Raji (cell line): ENCODE data around the gene TEX14.
A peak's percentile ranks its signal among the peaks of the same experiment; 100 is the strongest.

Source experiments
- POLR2A ChIP-seq: IDR thresholded peaks from 2 replicates; pipeline ENCODE4 v1.6.1; 2011; ENCODE audit warnings: low read depth, low read length, control low read depth; ENCODE audit not compliant: insufficient read depth

The TEX14 gene

DNA sequence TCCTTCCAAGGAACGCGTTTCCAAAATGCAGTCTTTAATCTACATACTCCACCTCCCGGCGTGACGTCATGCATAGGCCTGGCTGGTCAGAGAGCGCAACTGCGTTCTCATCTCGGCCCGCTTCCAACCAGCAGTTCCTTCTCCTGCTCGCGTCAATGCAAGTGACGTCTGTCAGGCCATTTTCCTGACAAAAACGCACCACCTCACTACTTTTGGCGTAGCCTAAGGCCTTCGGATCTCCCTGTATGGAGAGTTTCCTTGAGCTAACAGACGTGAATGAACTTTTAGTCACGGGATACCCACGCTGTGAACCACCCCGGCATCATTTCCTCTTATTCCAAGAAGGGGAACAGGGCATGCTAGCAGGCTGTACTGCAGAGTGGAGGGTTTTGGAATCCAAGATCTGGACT is 25.0 kb downstream of the TEX14 start:
- TF ChIP-seq POLR2A: no peak

DNA sequence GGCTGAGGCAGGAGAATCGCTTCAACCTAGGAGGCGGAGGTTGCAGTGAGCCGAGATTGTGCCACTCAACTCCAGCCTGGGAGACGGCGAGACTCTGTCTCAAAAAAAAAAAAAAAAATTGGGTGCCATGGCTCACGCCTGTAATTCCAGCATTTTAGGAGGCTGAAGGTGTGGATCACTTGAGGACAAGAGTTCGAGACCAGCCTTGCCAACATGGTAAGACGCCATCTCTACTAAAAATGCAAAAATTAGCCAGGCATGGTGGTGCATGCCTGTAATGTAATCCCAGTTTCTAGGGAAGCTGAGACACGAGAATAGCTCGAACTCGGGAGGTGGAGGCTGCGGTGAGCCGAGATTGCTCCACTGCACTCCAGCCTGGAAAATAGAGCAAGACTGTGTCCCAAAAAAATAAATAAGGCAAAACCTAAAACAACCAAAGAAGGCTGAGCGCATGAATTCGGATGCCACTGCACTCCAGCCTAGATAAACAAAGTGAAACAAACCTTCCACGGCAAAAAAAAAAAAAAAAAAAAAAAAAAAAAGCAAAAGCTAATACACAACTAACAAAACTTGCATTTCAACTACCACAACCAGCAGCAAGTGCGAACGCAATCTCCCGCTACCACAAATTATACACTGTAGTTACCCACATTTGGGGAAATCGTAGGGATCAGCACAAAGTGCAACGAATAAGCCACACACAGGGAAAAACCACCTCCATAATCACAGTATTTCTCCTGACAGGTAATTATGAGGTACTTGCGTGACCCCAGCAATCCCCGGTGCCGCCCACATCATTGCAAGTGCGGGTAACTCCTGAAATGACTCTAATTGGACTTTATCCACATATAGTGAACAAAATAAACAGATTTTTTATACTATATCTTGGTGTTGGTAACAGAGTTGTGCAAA is 25.6 kb downstream of the TEX14 start:
- TF ChIP-seq POLR2A: no peak

DNA sequence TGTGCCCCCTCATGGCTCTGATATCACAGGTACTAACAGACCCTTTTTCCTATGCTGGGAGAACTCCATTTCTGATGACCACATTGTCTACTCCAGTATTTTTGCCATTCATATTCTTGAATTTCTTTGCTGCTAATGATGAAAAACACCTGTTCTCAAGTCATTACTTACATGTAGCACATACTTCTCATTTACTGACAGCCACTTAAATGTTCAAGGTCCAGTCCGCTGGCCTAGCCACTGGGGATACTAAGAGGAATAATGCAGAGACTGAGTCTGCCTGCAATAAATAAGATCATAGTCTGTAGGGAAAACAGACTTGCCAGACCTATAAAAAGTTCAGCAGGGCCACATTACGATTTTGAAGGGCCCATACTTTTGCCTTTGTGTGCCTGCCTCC is 27.5 kb downstream of the TEX14 start:
- TF ChIP-seq POLR2A: no peak

DNA sequence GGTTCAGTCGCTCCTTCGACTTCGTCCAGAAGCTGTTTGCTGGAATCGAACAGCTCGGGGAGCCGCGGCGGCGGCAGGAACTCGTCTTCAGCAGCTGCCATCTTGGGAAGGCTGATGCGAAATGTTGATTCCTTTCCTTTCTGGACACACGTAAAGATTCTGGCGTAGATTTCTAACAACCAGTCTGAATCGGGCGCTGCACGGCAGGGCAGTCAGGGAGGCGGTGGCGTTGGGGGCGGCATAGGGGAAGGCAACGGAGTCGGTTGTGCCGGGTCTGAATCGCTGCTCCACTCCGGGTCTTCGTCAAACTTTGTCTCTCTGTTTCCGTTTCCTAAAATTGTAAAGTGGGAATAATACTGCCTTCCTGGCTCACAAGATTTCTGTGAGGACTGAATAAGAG is 30.3 kb downstream of the TEX14 start:
- no peak for TF ChIP-seq POLR2A

- no peak for TF ChIP-seq POLR2A
Observed at GRCh38 chr17:58660621-58661020, 31.2 kb downstream of the TEX14 start.

DNA sequence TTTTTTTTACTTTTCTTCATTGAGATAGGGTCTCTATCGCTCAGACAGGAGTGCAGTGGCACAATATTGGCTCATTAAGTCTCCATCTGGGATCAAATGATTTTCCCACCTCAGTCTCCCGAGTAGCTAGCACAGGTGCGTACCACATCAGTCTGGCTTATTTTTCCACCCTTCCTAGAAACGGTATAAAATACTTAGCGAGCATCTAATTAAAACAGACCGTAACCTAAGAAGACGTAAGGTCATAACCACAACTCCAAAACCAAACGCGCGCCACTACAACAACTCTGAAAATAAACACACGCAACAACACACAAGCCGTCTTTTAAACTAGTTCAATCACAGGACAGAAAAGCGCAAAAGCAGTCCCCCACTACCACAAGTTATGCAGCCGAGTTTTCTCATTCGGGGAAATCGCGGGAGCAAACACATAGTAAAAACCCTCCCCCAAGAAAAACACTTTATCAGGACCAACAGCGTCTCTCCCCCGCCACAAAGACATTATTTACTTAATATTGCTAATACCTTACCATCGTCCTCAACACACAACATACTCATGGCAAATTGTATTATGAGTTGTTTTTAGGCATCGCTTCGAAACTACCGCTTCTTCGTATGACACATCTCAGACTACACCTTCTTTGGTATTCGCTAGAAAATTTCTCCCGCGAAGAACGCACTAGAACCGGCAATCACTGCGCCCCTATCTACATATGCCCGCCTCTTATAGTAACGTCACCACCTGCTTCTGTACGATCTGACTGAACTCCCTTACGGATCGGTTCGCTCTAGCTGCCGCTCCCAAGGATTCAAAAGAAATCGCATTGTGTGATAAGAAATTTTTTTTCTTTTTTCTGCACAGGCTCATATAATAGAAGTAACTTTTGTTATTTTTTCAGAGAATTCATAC is 32.8 kb downstream of the TEX14 start:
- peak; percentile 100 for TF ChIP-seq POLR2A

- no peak for TF ChIP-seq POLR2A
Observed at GRCh38 chr17:58648236-58648635, 43.6 kb downstream of the TEX14 start.

DNA sequence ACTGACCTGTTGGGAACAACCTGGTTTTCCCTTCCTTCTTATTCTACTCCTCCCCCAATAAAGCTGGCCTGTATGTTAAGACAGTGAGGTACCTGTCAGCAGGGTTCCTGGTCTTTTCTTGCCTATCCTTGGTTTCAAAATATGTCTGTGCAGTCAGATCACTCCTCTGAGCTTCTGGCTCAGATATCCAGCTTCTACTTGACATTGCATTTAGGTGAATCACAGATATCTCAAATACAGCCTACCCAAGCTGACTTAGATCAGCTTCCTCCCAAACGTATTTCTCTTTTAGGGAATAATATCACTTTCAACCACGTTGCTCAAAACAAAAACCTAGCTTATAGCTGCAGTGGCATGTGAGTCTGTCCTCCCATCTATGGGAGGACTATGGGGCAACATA is 48.7 kb downstream of the TEX14 start:
- TF ChIP-seq POLR2A: no peak

GRCh38 chr17:58641887-58642311 is 49.9 kb downstream of the TEX14 start:
- no peak for TF ChIP-seq POLR2A

DNA sequence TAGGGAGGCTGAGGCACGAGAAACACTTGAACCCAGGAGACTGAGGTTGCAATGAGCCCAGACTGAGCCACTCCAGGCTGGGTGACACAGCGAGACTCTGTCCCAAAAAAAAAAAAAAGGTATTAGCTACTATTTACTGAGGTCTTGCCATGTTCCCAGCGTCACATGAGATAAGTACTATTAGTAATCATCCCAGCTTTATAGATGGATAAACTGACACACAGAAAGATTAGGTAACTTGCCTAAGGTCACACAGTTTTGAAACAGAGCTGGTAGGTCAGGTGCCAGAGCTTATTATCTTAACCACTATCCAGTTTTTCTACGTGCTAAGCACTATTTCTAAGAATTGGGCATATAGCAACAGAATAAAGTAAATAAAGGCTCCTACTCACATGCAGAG is 51.6 kb downstream of the TEX14 start:
- no peak for TF ChIP-seq POLR2A

GRCh38 chr17:58639681-58640080 is 52.2 kb downstream of the TEX14 start:
- no peak for TF ChIP-seq POLR2A

GRCh38 chr17:58637011-58637570 is 54.8 kb downstream of the TEX14 start:
- TF ChIP-seq POLR2A: no peak

DNA sequence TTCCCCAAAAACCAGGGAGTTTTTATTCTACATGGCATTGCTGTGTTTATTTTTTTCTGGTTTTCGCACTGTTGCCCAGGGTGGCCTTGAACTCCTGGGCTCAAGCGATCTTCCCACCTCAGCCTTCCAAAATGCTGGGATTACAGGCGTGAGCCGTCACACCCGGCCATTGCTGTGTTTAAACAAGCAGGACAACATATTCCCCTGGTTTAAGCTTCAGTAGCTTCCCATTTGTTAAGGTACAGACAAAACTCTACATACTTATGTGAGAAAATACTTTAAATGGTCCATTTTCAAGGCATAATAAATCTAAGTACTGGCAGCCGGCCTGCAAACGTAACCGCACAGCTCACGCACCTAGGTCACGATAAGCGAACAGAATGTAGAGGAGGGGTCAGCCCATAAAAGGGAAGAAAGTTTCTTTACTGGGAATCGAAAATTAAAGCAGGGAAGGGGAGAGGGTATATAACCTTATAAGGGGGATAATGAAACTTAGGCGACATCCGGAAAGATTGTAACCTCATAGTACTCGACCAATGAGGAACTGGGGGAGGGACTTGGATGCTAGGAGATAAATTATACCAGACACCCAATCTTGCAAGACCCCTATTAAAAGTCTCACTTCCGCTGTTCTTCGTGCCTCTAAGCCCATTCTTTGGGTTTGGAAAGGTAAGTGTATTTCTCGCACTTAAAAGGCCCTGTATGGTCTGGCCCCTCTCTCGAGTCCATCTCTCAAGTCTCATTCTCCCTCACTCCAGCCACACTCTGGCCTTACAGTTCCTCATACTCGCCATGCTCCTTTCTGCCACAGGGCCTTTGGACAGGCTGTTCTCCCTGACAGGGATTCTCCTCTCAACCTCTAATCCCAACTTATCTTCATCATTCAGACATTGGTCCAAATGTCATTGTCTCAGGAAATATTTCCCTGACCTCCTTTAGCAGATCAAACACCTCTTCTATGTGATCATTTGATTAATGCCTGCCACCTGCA is 59.2 kb downstream of the TEX14 start:
- no peak for TF ChIP-seq POLR2A

DNA sequence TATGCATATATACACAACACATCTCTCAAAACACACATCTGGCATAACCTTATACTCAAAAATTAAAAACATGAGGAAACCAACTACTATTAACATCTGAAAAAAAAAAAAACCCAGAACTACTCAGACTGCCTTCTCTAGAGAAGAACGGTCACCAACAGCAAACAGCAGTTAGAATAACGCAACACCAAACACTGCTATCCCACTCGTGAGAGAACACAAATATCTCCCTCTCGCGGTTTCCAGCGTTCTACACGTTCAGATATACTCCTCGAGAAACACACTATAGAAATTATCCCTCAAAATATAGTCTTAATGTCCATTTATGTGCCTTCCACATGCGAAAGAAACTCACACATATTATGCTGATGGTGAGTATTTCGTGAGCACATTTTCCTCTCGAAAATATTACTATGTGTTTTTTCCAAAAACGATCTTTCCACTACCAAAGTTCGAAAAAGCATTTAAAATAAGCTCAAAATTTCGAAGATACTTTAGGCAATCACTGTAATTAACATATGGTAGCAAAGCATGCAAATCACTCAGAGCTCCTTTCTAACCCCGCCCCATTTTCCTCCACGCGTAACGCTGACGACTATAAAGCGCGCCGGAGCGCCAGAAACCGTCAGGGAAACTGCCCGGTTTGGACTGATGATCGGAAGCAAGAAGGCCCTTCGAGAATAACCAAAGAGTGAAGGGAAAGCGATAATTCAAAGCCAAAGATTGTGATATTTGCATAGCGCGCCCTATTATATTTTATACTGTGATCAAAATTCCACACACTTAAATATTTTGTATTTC is 60.1 kb downstream of the TEX14 start:
- peak; percentile 100 for TF ChIP-seq POLR2A

GRCh38 chr17:58630883-58631522 is 60.8 kb downstream of the TEX14 start:
- TF ChIP-seq POLR2A: no peak
